Keratinocyte (primary cell): Measurements from ENCODE around the gene INVS. TPM values are rescaled to one million over a fixed set of nuclear protein-coding genes. Genes with fewer than 3 reads are reported as not detected.

Source experiments
- DNase-seq: peaks from one replicate; pipeline ENCODE4 v3.0.0-alpha.2; 2011; ENCODE audit warnings: low read depth, missing footprints, low spot score
- FAIRE-seq: peaks from 2 replicates; lab custom pipeline; 2011; peaks lifted over from hg19 to GRCh38; lab: Jason Lieb, UNC
- H2AFZ ChIP-seq: 2 replicates; pipeline ENCODE4 v1.6.0; 2012; ENCODE audit warnings: low read length, control low read depth, inconsistent platforms; ENCODE audit not compliant: control insufficient read depth
- H3K27ac ChIP-seq: 2 replicates; pipeline ENCODE4 v1.5.1; 2011; ENCODE audit warnings: low read length; ENCODE audit not compliant: control insufficient read depth, insufficient read depth
- H3K27me3 ChIP-seq: 3 replicates; pipeline ENCODE4 v1.6.0; 2011; ENCODE audit warnings: low read length; ENCODE audit not compliant: control insufficient read depth, insufficient read depth; ENCODE audit errors: extremely low read depth
- H3K36me3 ChIP-seq, 2 experiments: 2 replicates in 1 of 2; 3 replicates in 1 of 2; pipeline ENCODE4 v1.5.1; 2011; ENCODE audit warnings: low read length in 2 of 2, mild to moderate bottlenecking in 1 of 2; ENCODE audit not compliant: control insufficient read depth in 2 of 2, insufficient read depth in 2 of 2; ENCODE audit errors: extremely low read depth in 1 of 2
- H3K4me1 ChIP-seq: 3 replicates; pipeline ENCODE4 v1.5.1; 2011; ENCODE audit warnings: low read length; ENCODE audit not compliant: control insufficient read depth, insufficient read depth; ENCODE audit errors: extremely low read depth
- H3K4me2 ChIP-seq: 3 replicates; pipeline ENCODE4 v1.6.0; 2011; ENCODE audit warnings: low read depth, low read length; ENCODE audit not compliant: control insufficient read depth, insufficient read depth; ENCODE audit errors: extremely low read depth
- H3K4me3 ChIP-seq, 3 experiments: fragments of 200-600 bp in 1 of 3; sonication (generic) in 1 of 3; 2 replicates in 2 of 3; 3 replicates in 1 of 3; pipeline ENCODE4 v1.5.1; 2011 to 2016; ENCODE audit warnings: low read length in 3 of 3, mild to moderate bottlenecking in 3 of 3, control low read depth in 2 of 3, inconsistent platforms in 1 of 3, low read depth in 1 of 3, mixed read lengths in 1 of 3, mixed run types in 1 of 3, moderate library complexity in 1 of 3; ENCODE audit not compliant: control insufficient read depth in 2 of 3, insufficient read depth in 2 of 3; ENCODE audit errors: extremely low read depth in 1 of 3
- H3K79me2 ChIP-seq: 2 replicates; pipeline ENCODE4 v1.6.0; 2012; ENCODE audit warnings: low read length; ENCODE audit not compliant: control insufficient read depth, insufficient read depth
- H3K9ac ChIP-seq: 3 replicates; pipeline ENCODE4 v1.6.0; 2011; ENCODE audit warnings: low read length; ENCODE audit not compliant: control insufficient read depth, insufficient read depth; ENCODE audit errors: extremely low read depth
- H3K9me1 ChIP-seq: 3 replicates; pipeline ENCODE4 v1.6.0; 2011; ENCODE audit warnings: low read length; ENCODE audit not compliant: control insufficient read depth, insufficient read depth; ENCODE audit errors: extremely low read depth
- H3K9me3 ChIP-seq: 2 replicates; pipeline ENCODE4 v1.5.1; 2012; ENCODE audit warnings: low read depth, low read length; ENCODE audit not compliant: control insufficient read depth
- H4K20me1 ChIP-seq: 3 replicates; pipeline ENCODE4 v1.6.0; 2011; ENCODE audit warnings: low read length; ENCODE audit not compliant: control insufficient read depth, insufficient read depth; ENCODE audit errors: extremely low read depth
- CTCF ChIP-seq, 3 experiments: IDR thresholded peaks in 1 of 3; conservative IDR thresholded peaks in 1 of 3; optimal IDR thresholded peaks in 1 of 3; 2 replicates in 2 of 3; 3 replicates in 1 of 3; pipeline versions ENCODE3 to v1.5.1; 2011; ENCODE audit warnings: low read length in 3 of 3, mild to moderate bottlenecking in 3 of 3, moderate library complexity in 2 of 3, control low read depth in 1 of 3, inconsistent platforms in 1 of 3; ENCODE audit not compliant: insufficient read depth in 2 of 3; ENCODE audit errors: extremely low read depth in 1 of 3
- EZH2 ChIP-seq: IDR thresholded peaks from one replicate; pipeline ENCODE4 v1.6.1; 2012; ENCODE audit warnings: inconsistent platforms, mild to moderate bottlenecking, low read length, moderate library complexity
- dilution Hi-C: fragments of 300-500 bp; cut with MboI; formaldehyde crosslinking; loops from one replicate; pipeline ENCODE4 v1.7.0; 2020; ENCODE audit warnings: low sequenced_read_pairs; ENCODE audit not compliant: extremely low pct_ligation_motif_present
- polyA plus RNA-seq, 5 experiments: library from polyadenylated mRNA; depleted of rRNA in 3 of 5; stranded (reverse) in 3 of 5; stranded (forward) in 1 of 5; unstranded in 1 of 5; fragments of >200 nt; gene quantifications; 1 replicate in 1 of 5; 2 replicates in 3 of 5; 3 replicates in 1 of 5; pipeline versions ENCODE4 v1.2.1 to v1.2.3, GENCODE V29; 2011 to 2012; ENCODE audit warnings: missing spikeins in 2 of 5, low read depth in 1 of 5, low replicate concordance in 1 of 5

The INVS gene
- polyA plus RNA-seq, 1 donor (not counting 4 experiments of a cell fraction or from before 2014, with no cell fraction given): 21.1 TPM

- dilution Hi-C loops: no loop called here
- no peak overlapping the region for H3K4me2 ChIP-seq
- H3K9me3 ChIP-seq: no peaks in the 10 kb centered on the region
These were observed 15.5 kb upstream of the INVS start for GRCh38 chr9:100083448-100084127.

DNA sequence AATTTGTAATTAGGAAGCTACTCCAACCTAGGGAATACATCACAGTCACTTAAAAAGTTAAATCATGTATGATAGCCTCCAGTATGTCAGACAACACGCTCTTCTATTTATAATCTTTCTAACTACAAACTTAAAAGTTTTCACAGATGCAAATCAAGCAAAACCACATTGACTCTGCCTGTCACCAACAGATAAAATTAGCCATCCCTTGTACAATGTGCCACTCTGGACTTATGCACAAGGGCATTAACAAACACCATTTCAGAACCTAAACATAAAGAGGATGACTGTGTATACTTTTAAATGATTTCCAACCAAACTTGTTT, 15.0 kb upstream of the INVS start:
- Histone ChIP-seq H3K27me3 (no peaks in the 10 kb centered on the region), H3K4me1 (peaks cover 15% of the 10 kb centered on the region), H3K36me3 (peaks cover 0 to under 1% of the 10 kb centered on the region in 2 experiments), H3K79me2 (peaks cover 71% of the 10 kb centered on the region), H3K4me3 (no peak overlapping the region), H3K9ac (no peak overlapping the region), H3K4me2 (no peak overlapping the region), H4K20me1 (peaks cover 52% of the 10 kb centered on the region), H3K9me1 (peaks cover 2% of the 10 kb centered on the region), H2AFZ (no peak overlapping the region), H3K9me3 (no peaks in the 10 kb centered on the region), H3K27ac (no peak overlapping the region)
- FAIRE-seq (no peak), DNase-seq (no peak)
- TF ChIP-seq EZH2: no peak
- TF ChIP-seq CTCF (optimal IDR thresholded peaks at IDR 0.05 in 1 of 3, IDR thresholded peaks at IDR 0.05 in 1 of 3, conservative IDR thresholded peaks at IDR 0.05 in 1 of 3; ENCODE audit: extremely low read depth in 1 of 3, insufficient read depth in 2 of 3, low read length in 3 of 3): no peak
- dilution Hi-C loops: no loop called here

More at GRCh38 chr9:100083448-100084127, 15.5 kb upstream of the INVS start:
- Histone ChIP-seq H3K27ac (no peak overlapping the region), H4K20me1 (peaks cover 52% of the 10 kb centered on the region), H3K36me3 (peaks cover 0 to 2% of the 10 kb centered on the region in 2 experiments), H3K4me3 (no peak overlapping the region), H3K9me1 (peaks cover 2% of the 10 kb centered on the region), H3K27me3 (no peaks in the 10 kb centered on the region), H3K79me2 (peaks cover 68% of the 10 kb centered on the region), H3K9ac (no peak overlapping the region), H3K4me1 (peaks cover 15% of the 10 kb centered on the region), H2AFZ (no peak overlapping the region)
- no peak for FAIRE-seq
- no peak for DNase-seq
- TF ChIP-seq EZH2 (no peak), CTCF (optimal IDR thresholded peaks at IDR 0.05 in 1 of 3, IDR thresholded peaks at IDR 0.05 in 1 of 3, conservative IDR thresholded peaks at IDR 0.05 in 1 of 3; ENCODE audit: extremely low read depth in 1 of 3, insufficient read depth in 2 of 3, low read length in 3 of 3) (no peak)
